ENCODE data around the gene MYL5.

DNA sequence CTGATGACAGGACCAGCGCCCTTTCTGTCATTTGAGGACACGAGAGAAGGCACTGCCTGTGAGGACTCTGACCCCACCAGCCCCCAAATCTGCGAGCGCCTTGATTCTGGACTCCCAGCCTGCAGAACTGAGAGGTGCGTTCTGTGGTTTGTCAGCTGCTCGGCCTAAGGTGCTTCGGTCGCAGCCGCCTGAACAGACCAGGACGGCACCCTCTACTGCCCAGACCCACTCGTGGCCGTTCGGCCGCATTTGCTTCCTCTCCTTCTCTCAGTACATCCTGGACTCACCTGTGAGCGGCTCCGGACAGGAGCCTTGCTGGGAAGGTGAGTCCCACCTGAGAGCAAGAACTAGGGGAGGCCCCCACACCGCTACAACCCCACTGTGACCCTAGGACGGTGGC is 39.7 kb downstream of the MYL5 start:
- TF ChIP-seq GATA2 (IDR thresholded peaks at IDR 0.05; ENCODE audit: low read depth, low read length) (no peak), GATA3 (IDR thresholded peaks at IDR 0.05; ENCODE audit: low read depth, low read length) (no peak)
